Muscle of back (tissue), 11 donors: ENCODE measurements around the gene ZFPM1. TPM values are rescaled to one million over a fixed set of nuclear protein-coding genes. Genes with fewer than 3 reads are reported as not detected.
A peak's percentile ranks its signal among the peaks of the same experiment; 100 is the strongest.

ENCODE experiments used
- DNase-seq, 3 donors: peaks; one replicate each; pipeline versions ENCODE4 v3.0.0 to v3.0.0-alpha.2; 2013
- polyA plus RNA-seq, 10 donors: library from polyadenylated mRNA; unstranded; fragments of 120-200 nt; gene quantifications; one replicate each; pipeline ENCODE4 v1.2.1, GENCODE V29; 2013; ENCODE audit not compliant: insufficient read length in 10 of 10

ZFPM1 gene
- polyA plus RNA-seq, 10 donors, result 1.1 to 2.7 (median 1.3) TPM

DNA sequence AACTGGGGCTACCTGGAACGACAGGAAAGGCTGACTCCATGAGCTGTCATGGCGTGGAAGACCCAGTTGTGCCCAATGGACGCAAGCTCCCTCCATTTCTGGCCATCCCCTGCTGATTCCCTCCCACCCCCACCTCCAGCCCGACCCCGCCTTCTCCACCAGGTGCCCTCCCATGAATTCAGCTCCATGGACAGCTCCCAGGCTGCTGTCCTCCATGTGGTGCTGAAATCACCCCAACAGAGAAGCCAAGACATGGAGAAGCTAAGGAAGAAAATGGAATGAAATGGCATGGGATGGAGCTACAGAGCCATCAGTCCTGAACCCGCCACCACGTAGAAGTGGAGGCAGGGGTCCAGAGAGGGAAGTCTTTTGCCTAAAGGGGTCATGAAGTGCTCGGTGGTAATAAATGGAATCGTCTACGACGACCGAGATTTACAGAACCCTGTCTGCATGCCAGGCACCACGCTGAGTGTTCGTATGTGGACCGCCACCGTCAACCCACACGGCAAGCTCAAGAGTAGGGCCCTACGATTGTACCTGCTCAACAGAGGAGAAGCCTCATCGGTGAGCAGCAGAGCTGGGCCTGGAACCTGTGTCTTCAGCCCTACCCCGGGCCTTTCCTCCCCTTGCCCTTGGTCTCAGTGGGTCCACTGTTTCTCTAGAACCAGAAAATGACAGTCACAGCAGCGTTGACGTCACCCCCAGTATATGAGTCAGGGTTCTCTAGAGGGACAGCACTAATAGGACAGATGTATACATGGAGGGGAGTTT is 107.8 kb downstream of the ZFPM1 start:
- peak in 2 of 3 donors; percentile 44 to 60 for DNase-seq

DNA sequence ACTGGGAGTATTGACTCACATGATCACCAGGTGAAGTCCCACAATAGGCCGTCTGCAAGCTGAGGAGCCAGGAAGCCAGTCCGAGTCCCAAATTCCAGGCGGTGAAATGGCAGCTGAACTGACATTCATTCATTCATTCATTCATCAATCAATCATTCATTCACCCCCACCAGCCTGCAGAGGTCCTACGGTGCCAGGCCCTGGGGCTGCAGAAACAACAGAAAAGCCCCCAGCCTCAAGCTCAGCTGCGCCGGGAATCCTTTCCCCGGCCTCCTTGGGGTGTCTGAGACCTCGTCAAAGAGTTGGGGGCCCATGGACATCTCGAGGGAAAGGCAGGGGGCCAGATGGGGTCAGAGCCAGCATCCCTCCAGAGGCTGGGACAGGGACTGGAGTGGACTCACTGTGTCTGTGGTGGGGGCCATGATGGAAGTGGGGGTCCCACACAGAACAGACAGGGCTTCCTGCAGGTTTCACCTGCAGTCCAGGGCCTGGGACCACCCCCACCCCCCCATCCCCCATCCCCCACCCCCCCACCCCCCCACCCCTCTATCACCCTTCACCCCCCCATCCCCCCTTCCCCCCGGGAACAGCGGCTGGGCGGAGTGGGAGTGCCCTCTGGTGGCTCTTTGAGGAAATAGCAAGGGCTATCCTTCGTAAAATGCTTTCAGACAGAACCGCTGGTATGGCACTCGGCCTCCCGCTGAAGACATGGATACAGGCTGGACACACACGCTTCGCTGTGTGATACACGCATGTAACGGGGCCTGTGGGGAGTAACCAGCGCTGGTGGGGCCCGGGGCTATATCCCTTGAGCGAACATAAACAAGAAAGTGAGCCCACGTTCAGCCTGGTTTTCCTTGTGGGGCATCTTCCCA is 108.6 kb downstream of the ZFPM1 start:
- peak in 2 of 3 donors; percentile 40 to 60 for DNase-seq

DNA sequence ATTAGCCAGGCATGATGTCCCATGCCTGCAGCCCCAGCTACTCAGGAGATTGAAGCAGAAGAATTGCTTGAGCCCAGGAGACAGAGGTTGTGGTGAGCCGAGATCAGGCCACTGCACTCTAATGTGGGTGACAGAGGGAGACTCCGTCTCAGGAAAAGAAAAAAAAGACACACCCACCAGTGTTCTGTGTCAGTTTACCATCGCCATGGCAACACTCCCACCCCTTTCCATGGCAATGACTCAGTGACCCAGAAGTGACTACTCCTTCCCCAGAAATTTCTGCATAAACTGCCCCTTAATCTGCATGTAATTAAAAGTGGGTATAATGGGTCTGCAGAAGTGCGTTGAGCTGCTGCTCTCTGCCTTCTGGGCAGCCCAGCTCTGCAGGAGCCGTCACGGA is 113.1 kb downstream of the ZFPM1 start:
- no peak for DNase-seq

DNA sequence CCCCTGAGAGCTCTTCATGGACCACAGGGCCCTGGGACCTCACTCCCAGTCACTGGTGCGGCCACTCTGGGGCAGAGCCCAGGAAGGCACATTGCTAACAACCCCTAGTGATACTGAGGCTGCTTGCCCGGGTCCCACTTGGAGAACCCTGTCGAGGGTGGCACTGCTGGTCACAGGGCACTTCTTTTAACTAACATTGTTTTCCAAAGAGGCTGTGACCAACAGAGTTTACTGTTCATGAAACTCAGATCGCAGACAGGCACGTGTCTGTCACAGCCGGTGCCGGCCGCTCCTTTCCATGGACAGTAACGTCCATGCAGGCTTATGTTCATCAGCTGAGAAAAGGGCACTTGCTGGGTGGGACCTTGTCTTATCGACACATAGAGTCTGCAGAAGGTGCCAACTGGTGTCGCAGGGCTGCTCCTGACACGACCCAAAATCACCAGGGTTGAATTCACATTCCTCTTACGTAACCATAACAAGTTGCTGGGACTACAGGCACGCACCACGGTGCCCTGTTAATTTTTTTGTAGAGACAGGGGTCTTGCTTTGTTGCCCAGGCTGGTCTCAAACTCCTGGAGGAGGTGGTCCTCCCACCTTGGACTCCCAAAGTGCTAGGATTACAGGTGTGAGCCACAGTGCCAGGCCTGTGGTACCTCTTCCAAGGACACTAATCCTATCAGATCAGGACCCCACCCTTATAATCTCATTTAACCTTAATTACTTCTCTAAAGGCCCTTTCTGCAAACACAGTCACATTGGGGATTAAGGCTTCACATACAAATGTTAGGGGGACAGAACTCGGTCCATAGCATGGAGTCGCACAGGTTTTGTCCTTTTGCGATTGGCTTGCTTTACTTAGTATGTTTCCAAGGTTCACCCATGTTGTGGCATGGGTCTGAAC is 115.9 kb downstream of the ZFPM1 start:
- no peak for DNase-seq

DNA sequence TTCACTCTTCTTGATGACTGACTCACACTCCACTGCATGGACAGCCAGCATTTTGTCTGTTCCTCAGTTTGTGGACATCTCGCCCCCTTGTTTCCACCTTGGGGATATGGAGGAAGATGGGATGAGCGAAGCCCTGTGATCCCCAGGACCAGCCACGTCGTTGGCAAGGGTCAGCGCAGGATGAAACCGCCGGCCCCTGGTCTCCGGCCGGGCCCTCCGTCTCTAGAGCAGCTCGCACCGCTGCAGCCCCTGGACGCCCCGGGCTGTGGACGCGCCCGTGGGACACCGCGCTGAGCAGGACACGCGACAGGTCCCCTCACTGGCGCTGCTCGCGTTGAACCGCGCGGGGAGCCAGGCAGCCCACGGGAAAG is 116.5 kb downstream of the ZFPM1 start:
- DNase-seq, result no peak

DNA sequence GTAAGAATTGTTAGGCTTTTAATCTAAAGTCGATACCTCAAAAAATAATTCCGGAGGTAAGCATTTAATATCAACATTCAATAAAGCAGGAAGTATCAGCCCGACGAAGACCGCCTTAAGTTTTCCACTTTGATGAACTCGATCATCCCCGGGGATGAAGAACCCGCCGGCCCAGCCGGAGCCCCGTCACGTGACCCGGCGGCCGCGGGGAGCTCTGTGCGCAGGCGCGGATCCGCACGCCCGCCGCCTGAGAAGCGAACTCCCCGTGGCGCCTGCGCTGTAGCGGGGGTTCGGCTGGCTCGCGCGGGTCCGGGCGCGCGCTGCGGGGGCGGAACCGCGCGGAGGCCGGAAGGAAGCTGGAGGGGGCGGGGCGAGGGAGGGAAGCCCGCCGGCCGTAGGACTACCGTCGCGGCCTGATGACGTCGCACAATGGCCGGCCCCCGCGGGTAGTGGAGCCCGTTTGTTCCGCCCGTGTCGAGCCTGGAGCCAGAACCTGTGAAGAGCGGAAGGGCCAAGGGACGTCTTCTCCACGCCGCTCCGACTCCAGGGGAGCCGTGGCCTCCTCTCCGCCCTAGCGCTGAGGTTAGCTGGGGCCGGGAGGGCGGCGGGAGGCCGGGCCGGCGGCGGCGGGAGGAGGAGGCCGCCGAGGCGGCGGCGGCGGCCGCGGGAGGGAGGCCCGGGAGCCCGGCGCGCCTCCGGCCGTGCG is 117.1 kb downstream of the ZFPM1 start, which contains the start of gene ZC3H18:
TSS of gene ZC3H18 (plus strand) at position 419 of the 706 bp plus-strand sequence. CDS start 6,721 bp downstream, outside the sequence.
- DNase-seq, result peak; percentile 98 to 99 (median 99)

DNA sequence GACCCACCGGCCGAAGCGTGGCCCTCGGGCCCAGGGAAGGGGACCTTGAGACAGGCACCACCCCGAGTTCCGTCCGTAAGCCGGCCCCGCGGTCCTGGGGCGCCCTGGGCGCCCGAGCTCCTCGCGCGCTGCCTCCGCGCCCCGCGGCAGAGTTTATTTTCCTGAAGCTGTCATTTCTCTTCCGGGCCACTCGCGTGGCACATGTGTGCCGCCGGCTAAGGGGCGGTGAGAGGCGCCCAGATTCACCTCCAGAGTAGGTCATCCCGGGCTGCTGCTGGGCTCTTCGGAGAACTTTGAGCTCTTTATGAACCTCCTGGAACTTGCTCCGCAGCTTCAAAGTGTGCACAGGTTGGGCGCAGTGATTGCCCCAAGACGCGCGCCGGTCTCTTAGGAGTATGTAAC is 117.6 kb downstream of the ZFPM1 start:
- DNase-seq, result no peak

DNA sequence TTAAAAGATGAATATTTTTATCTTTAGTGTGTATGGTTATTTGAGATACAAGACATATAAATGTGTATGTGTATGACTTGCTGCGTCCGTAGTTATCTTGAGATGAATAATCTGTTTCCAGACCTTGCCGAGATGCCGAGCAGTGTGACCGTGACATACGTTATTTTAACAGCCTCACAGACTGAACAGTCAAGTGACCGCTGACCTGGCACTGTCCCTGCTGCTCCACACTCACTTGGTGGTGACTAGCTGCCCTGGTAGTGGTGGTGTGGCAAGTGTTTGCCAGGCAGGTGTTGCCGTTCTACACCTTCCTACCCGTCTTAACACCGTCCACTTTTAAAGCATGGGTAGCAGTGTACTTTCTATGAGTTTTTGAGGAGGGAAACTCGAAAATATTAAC is 122.2 kb downstream of the ZFPM1 start:
- no peak for DNase-seq

DNA sequence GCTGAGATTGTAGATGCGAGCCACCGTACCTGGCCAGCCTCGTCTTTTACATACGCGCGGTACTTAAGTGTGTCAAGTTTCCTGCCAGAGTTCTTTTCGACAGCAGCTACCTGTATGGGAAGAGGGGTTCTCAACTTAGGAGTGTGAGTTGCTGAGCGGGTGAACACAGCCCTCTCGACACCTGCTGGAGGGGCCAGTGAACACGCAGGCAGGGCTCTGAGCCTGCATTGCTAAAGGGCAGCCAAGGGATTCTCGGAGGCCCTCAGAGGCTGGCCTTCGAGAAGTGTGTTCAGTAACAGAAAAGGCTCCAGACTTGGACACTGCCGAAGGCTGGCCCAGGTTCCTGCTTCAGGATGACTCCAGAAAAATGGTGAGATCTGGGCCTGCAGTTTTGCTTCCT is 123.2 kb downstream of the ZFPM1 start:
- no peak for DNase-seq

DNA sequence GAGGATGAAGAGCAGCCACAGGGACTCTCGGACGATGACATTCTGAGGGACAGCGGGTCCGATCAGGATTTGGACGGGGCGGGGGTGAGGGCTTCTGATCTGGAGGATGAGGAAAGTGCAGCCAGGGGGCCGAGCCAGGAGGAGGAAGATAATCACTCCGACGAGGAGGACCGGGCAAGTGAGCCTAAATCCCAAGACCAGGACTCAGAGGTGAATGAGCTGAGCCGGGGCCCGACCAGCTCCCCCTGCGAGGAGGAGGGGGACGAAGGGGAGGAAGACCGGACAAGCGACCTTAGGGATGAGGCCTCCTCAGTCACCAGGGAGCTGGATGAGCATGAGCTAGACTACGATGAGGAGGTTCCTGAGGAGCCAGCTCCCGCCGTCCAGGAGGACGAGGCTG is 124.1 kb downstream of the ZFPM1 start:
- no peak for DNase-seq

DNA sequence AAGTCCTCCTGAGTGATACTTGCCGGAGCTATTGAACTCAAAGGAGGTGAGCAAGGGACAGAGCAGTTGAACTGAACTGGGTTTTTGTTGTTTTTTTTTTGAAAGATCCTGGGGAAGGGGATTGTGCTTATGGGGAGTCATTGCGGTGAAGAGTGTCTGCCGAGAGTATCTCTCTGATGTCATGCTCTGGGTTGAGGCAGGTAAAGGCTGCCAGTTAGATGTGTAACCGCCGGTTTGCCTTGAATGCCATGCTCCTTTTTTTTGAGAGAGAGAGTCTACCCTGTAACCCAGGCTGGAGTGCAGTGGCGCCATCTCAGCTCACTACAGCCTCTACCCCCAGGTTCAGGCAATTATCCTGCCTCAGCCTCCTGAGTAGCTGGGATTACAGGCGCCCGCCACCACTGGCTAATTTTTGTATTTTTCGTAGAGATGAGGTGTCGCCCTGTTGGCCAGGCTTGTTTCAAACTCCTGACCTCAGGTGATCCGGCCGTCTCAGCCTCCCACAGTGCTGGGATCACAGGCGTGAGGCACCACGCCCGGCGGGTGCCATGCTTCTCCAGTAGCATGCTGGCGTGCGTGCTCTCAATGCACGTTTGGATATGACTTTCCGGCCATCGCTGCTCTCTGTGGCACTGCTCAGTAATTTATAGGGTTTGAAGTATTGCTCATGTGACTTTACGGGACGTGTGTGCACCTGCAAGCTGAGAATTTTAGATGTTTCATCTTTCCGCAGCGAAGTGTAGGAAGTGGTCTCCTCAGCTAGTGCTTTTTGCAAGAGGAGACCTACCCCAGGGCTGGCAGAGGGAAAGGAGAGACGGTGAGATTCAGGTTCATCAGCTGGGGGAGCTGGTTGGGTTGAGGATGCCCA is 125.6 kb downstream of the ZFPM1 start:
- no peak for DNase-seq

DNA sequence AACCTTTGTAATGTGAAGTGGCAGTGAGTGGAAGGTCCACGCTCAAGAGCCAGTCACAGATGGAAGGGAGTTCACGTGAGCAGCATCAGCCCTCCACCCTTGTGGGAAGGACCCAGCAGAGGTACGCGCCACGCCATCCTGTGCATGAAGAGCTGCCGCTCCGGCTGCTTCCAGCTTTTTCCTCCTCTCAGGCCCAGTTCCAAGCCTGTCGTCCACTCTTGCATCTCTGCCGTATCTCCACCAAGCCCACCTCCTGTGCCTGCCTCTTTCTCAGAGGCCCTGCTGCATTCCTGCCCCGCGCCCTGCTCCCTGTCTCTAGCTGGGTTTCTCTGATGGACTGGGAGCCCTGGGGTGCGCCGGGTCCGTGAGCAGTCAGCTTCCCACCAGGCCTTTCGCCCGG is 127.3 kb downstream of the ZFPM1 start:
- DNase-seq, result no peak

DNA sequence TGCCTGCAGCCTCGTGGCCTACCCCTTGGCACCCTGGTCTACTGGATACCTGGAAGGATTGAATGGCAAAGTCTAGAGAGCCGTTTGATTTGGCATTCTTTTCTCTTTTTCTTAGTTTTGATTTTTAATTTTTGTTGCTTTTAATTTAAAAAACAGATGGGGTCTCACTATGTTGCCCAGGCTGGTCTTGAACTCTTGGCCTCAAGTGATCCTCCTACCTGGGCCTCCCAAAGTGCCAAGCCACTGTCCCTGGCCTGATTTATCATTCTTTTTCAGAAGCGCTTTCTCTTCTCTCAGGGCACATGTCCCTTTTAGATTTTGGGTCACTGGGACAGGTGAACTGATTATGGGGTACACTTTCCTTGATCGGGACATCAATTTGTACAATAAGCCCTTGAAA is 128.0 kb downstream of the ZFPM1 start:
- no peak for DNase-seq

DNA sequence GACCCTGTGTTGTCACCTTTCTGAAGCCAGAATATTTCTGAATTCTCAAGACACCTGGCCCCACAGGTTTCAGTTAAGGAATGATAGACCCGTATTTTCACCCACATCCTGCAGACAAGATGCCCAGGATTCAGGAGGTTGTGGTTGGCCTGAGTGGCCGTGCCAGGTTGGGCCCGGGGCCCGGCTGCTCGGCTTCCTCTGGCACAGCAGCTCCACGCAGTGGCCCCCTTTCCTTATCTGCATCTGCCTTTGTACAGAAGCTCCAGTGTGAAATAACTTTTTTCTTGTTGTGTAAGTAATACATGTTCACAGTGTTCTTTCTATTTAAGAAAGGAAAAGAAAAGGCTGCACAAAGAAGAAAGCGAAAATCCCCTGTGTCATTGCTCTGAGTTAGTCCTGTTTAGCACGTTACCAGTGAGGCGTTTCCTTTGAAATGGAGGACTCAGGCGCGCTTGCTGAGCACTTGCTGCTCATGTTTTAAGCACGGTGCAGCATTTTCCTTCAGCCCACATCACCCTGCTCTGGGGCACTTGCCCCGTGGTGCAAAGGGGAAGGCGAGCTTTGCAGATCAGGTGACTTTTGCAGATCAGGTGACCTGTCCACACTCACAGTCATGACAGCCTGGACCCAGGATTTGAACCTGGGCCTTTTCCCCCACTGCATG is 130.0 kb downstream of the ZFPM1 start:
- no peak for DNase-seq

DNA sequence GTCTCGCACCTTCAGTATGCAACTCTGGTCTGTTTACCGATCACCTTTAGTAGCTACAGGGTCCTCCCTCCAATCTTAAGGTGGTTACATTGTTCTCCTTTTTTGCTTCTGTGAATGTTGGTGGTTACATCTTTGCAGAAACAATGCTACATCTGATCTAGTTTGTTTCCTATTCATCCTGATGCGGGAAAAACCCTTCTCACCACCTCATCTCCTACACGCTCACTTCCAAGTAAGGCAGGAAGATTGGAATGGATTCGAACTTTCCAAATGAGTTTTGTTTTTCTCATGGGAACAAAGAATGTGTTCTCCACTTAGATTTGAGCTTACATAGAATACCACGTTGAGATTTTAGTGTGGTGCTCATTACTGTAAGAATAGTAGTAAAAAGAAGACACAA is 131.6 kb downstream of the ZFPM1 start:
- no peak for DNase-seq

DNA sequence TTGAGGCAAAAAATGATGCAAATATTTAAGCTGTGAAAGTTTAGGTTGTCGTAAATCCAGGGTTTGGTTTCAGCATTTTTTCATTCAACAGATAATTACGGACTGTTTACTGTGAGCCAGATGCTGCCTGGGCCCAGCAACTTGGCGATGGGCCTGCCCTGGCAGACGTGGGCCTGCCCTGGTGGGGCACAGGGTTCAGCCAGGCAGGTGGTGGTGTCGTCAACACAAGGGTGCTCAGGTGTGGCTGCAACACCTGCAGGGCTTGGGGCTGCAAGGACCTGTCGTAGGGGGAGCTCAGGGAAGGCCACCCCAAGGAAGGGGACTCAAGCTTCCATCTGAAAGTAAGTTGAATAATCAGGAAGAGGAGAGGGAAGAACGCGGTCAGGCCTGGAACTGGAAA is 132.2 kb downstream of the ZFPM1 start:
- no peak for DNase-seq

DNA sequence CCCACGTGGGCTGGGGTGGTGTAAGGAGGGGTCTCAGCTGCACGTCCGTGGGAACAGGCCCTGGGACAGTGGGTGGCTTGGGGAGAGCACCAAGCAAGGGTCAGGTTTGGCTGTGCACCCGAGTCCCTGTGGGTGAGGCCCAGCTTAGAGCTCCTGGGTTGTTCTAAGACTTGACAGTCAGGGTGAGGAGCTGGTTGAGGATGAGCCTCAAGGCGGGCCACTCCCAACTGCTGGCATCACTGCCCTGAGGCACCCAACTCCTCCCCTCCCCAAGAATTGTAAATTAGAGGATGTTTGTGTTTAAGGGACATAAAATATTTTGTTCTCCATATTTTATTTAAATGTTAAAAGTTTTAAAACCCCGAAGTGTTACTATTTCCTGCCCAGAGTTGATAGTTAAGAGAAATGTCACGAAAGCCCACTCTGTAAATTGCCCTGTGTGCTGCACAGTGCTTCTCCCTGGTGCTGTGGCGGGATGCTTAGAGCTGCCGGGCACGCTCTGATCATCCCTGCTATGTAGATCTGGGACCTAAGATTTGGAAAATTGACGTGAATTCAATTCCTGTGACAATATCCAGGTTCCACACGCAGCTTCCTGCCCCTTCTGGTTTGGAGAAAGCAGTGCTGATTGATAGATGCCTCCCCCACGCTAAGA is 133.0 kb downstream of the ZFPM1 start:
- no peak for DNase-seq
